ENCODE data around the gene CDK8.

CDK8 gene

DNA sequence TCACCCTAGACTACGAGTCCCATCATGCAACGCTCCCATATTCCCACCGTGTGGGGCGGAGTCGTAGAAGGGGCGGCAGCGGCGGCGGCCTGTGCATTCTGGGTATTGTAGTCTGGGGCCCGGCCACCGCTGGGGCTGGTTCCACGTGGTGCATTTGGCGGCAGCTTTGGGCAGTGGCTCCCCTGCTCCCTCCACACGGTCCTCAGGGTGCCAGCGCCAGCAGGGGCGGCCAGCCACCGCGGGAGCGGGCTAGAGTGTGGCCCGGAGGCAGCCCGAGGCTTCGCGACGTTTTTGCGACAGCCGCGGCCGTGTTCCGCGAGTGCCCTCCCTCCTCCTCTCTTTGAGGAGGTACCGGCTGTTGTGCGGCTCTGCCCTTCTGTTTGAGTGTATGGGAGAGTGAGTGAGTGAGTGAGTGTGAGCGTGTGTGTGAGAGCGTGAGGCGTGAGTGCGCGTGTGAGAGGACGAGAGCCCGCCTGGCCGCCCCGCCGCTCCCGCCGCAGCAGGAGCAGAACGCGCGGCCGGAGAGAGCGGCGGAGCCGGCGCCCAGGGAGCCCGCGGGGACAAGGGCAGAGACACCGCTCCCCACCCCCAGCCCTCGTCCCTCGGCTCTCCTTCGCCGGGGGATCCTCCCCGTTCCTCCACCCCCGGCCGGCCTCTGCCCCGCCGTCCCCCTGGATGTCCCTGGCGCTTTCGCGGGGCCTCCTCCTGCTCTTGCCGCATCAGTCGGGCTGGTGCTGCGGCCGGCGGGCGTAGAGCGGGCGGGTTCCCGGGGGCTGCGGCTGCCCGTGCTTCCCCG, at the start of gene CDK8:
Gene CDK8 (plus strand): TSS at position 343 of the 796 bp plus-strand sequence. CDS start 513 bp downstream, outside the sequence.
- peak within 1 kb of the TSS; percentile 99 for H3K27ac ChIP-seq
- TF ChIP-seq, protein P1, sequence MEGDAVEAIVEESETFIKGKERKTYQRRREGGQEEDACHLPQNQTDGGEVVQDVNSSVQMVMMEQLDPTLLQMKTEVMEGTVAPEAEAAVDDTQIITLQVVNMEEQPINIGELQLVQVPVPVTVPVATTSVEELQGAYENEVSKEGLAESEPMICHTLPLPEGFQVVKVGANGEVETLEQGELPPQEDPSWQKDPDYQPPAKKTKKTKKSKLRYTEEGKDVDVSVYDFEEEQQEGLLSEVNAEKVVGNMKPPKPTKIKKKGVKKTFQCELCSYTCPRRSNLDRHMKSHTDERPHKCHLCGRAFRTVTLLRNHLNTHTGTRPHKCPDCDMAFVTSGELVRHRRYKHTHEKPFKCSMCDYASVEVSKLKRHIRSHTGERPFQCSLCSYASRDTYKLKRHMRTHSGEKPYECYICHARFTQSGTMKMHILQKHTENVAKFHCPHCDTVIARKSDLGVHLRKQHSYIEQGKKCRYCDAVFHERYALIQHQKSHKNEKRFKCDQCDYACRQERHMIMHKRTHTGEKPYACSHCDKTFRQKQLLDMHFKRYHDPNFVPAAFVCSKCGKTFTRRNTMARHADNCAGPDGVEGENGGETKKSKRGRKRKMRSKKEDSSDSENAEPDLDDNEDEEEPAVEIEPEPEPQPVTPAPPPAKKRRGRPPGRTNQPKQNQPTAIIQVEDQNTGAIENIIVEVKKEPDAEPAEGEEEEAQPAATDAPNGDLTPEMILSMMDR (IDR thresholded peaks at IDR 0.05; ENCODE audit: low read depth, low read length): 0 out of 2 replicates have a peak, but pooled peaks have one; percentile 24

DNA sequence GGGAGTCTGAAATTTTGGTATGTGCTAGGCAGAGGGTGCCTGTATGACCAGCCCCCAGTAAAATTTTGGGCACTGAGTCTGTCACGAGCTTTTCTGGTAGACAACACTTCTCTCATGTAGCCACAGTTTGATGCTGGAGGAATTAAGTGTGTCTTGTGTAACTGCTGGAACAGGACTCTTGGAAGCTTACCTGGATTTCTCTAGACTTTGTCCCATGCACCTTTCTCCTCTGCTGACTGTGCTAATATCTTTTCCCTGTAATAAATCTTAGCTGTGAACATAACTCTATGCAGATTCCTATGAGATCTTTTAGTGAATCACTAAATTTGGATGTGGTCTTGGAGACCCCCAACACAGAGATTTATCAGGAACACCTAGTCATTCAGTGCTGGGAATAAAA, 45.6 kb upstream of the CDK8 start:
- Histone ChIP-seq H3K4me3 (ENCODE audit: low read depth, low read length) (no peak overlapping the region), H3K27me3 (ENCODE audit: insufficient read depth, low read depth, severe bottlenecking) (no peaks in the 10 kb centered on the region), H3K36me3 (peaks cover 38% of the 10 kb centered on the region), H3K9me3 (ENCODE audit: severe bottlenecking) (no peaks in the 10 kb centered on the region), H3K27ac (no peak overlapping the region)
- no peak for DNase-seq
- TF ChIP-seq, protein P1 (IDR thresholded peaks at IDR 0.05; ENCODE audit: low read depth, low read length): no peak

More for the DNA sequence above, at the start of gene CDK8:
- no peaks in the 10 kb centered on the region for H3K9me3 ChIP-seq (ENCODE audit: severe bottlenecking)
- H3K4me3 ChIP-seq (ENCODE audit: low read depth, low read length): peak within 1 kb of the TSS; percentile 90
- DNase-seq: peak; percentile 99
- H3K36me3 ChIP-seq: peaks cover 5% of the 10 kb centered on the region; the same call in 1 of the 2 replicates
- H3K27me3 ChIP-seq (ENCODE audit: insufficient read depth, low read depth, severe bottlenecking): no peaks in the 10 kb centered on the region

DNA sequence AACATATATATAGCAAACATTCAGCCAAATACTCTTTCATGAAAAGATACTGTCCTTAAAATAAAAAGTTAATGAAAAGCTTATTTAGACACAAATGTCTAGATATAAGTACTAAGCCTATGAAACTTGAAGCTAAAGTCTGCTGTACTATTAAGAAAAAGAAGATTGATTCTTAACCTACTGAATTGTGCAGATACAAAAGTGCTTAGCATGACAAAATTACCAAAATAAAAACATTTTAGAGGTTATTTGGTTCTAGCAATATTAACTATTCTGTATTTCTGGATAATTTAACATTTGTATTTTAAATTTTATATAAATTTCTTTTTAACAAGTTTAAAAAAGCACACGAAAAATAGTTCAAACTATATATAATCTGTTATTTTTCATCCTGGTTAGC, 40.6 kb upstream of the CDK8 start:
- H3K27me3 ChIP-seq (ENCODE audit: insufficient read depth, low read depth, severe bottlenecking): no peaks in the 10 kb centered on the region
- H3K4me3 ChIP-seq (ENCODE audit: low read depth, low read length): no peak overlapping the region
- TF ChIP-seq, protein P1 (IDR thresholded peaks at IDR 0.05; ENCODE audit: low read depth, low read length): no peak
- peaks cover 77% of the 10 kb centered on the region for H3K36me3 ChIP-seq
- H3K9me3 ChIP-seq (ENCODE audit: severe bottlenecking): no peaks in the 10 kb centered on the region
- H3K27ac ChIP-seq: no peak overlapping the region
- no peak for DNase-seq

DNA sequence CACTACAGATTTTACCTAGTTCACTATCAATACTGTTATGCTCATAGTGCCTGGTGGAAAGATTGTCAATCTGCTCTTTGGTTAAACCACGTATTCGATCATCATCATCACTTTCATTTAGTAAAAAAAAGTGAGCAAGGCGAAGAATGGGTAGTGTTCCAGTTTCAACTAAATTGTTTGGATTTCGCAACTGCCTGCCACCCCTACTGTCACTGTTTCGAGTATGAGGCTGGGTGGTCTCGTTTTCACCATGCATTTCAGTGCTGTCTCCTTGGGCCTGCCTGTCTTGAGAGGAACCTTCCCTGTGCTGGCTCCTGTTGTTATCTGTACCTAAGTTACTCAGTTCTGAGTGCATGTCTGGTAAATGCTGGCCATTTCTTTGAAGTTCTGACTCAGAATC, 39.9 kb upstream of the CDK8 start:
- no peak overlapping the region for H3K4me3 ChIP-seq (ENCODE audit: low read depth, low read length)
- TF ChIP-seq, protein P1 (IDR thresholded peaks at IDR 0.05; ENCODE audit: low read depth, low read length): no peak
- H3K36me3 ChIP-seq: peaks cover 79% of the 10 kb centered on the region
- no peaks in the 10 kb centered on the region for H3K9me3 ChIP-seq (ENCODE audit: severe bottlenecking)
- no peaks in the 10 kb centered on the region for H3K27me3 ChIP-seq (ENCODE audit: insufficient read depth, low read depth, severe bottlenecking)
- no peak for DNase-seq
- no peak overlapping the region for H3K27ac ChIP-seq

DNA sequence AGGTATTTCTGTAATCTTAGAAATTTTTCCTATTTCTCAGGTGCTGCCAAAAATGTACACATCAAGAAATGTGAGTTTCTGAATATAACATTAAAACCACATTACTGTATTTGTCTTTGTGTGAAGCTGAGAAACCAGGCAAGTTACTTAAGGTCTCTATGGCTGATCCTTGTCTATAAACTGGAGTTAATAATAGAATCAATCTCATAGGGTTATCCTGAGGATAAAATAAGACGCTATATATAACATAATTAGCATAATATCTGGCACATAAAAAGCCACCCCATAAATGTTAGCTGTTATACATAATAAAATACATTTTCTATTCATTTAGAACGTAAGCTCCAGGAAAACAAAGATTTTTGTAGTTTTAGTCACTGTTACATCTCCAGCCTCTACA, 37.9 kb upstream of the CDK8 start:
- TF ChIP-seq, protein P1 (IDR thresholded peaks at IDR 0.05; ENCODE audit: low read depth, low read length): no peak
- no peak for DNase-seq
- Histone ChIP-seq H3K9me3 (ENCODE audit: severe bottlenecking) (no peaks in the 10 kb centered on the region), H3K4me3 (ENCODE audit: low read depth, low read length) (no peak overlapping the region), H3K27ac (no peak overlapping the region), H3K36me3 (peaks cover 92% of the 10 kb centered on the region), H3K27me3 (ENCODE audit: insufficient read depth, low read depth, severe bottlenecking) (no peaks in the 10 kb centered on the region)

Data from WERI-Rb-1 (cell line).